ENCODE measurements around the gene CFAP20DC. TPM values are rescaled to one million over a fixed set of nuclear protein-coding genes. Genes with fewer than 3 reads are reported as not detected.
A peak's percentile ranks its signal among the peaks of the same experiment; 100 is the strongest.
"Not testable (repeated sequence)": the region's sequence is repeated elsewhere in the genome, so short reads cannot be mapped to it uniquely, and the experiment has no call there.

Gene CFAP20DC
- total RNA-seq, 2 donors from 2014 or later: 6.5 to 9.5 TPM

DNA sequence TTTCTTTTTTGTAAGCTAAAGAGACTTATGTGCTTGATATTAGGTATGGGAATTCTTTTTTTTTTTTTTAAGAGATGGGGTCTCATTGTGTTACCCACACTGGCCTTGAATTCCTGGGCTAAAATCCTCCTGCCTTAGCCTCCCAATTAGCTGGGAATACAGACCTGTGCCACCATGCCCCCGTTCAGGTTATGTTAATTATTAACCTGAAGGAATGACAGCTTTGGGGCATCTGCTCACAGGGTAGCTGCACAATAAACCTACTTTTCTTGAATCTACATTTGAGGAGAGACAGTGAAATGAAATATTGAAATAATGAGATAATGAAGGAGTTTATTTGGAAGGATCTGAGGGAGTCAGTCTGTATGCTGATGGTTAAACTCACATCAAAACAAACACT is 225.0 kb downstream of the CFAP20DC start:
- no peak for DNase-seq
- Mint-ChIP-seq H3K36me3 (ENCODE audit: low read depth) (peaks cover 2% of the 10 kb centered on the region), H3K4me3 (no peak overlapping the region), H3K9me3 (peaks cover 6% of the 10 kb centered on the region), H3K4me1 (peaks cover 15% of the 10 kb centered on the region), H3K27me3 (ENCODE audit: insufficient read depth) (no peaks in the 10 kb centered on the region), H3K27ac (no peak overlapping the region)
- 96% methylated on average over 1 of the region's 1 CpG; no CpG with 5 or more reads in 1 of the 2 experiments for WGBS, 2 experiments (ENCODE audit: insufficient coverage in 1 of 2, insufficient read length in 1 of 2)
- H3K4me3 ChIP-seq (ENCODE audit: low read length): no peak overlapping the region
- H3K27ac ChIP-seq (ENCODE audit: low read depth, low read length): no peak overlapping the region
- H3K36me3 ChIP-seq (ENCODE audit: control insufficient read depth, insufficient read depth, low read length): no peaks in the 10 kb centered on the region
- no peaks in the 10 kb centered on the region for H3K4me1 ChIP-seq (ENCODE audit: control insufficient read depth, insufficient read depth, low read length)
- H3K27me3 ChIP-seq (ENCODE audit: control insufficient read depth, insufficient read depth, low read length, poor library complexity, severe bottlenecking): no peaks in the 10 kb centered on the region
- H3K9me3 ChIP-seq (ENCODE audit: control insufficient read depth, low read length): no peaks in the 10 kb centered on the region
- H3K9ac ChIP-seq (ENCODE audit: extremely low read depth, low read length, poor library complexity, severe bottlenecking): no peak overlapping the region
- TF ChIP-seq, protein P1, sequence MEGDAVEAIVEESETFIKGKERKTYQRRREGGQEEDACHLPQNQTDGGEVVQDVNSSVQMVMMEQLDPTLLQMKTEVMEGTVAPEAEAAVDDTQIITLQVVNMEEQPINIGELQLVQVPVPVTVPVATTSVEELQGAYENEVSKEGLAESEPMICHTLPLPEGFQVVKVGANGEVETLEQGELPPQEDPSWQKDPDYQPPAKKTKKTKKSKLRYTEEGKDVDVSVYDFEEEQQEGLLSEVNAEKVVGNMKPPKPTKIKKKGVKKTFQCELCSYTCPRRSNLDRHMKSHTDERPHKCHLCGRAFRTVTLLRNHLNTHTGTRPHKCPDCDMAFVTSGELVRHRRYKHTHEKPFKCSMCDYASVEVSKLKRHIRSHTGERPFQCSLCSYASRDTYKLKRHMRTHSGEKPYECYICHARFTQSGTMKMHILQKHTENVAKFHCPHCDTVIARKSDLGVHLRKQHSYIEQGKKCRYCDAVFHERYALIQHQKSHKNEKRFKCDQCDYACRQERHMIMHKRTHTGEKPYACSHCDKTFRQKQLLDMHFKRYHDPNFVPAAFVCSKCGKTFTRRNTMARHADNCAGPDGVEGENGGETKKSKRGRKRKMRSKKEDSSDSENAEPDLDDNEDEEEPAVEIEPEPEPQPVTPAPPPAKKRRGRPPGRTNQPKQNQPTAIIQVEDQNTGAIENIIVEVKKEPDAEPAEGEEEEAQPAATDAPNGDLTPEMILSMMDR (conservative IDR thresholded peaks at IDR 0.05): no peak

DNA sequence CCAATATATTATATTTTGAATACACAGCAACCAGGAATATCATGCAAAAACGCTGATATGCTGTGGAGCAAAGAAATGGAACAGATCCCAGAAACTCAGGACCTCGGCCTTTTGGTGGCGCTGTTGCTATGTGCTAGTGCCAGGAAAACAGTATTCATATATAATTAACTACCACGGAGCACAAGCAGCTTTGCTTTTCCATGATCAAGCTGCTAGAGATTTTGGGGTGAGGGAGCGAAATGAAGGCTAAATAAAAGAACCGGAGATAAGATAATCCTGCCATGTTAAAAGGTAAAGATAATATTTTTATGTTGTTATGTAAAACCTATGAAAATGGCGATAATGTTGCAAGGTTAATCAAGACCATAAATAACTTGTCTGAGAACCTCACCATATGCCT is 225.5 kb downstream of the CFAP20DC start:
- 30 to 66% methylated on average over 3 to 7 of the region's 7 CpGs for WGBS, 2 experiments (ENCODE audit: insufficient coverage in 1 of 2, insufficient read length in 1 of 2)
- Mint-ChIP-seq H3K4me3 (no peak overlapping the region), H3K27ac (no peak overlapping the region)

DNA sequence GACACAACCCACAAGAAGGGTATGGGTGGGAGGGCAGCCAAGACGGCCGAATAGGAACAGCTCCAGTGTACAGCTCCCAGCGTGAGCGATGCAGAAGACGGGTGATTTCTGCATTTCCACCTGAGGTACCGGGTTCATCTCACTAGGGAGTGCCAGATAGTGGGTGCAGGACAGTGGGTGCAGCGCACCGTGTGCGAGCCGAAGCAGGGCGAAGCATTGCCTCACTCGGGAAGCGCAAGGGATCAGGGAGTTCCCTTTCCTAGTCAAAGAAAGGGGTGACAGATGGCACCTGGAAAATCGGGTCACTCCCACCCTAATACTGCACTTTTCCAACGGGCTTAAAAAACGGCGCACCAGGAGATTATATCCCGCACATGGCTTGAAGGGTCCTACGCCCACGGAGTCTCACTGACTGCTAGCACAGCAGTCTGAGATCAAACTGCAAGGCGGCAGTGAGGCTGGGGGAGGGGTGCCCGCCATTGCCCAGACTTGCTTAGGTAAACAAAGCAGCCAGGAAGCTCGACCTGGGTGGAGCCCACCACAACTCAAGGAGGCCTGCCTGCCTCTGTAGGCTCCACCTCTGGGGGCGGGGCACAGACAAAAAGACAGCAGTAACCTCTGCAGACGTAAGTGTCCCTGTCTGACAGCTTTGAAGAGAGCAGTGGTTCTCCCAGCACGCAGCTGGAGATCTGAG is 243.1 kb downstream of the CFAP20DC start:
- H3K27ac ChIP-seq (ENCODE audit: low read depth, low read length); H3K4me1 Mint-ChIP-seq; H3K4me3 ChIP-seq (ENCODE audit: low read length); H3K27ac Mint-ChIP-seq; H3K4me3 Mint-ChIP-seq; H3K9ac ChIP-seq (ENCODE audit: extremely low read depth, low read length, poor library complexity, severe bottlenecking); H3K27me3 ChIP-seq (ENCODE audit: control insufficient read depth, insufficient read depth, low read length, poor library complexity, severe bottlenecking); H3K4me1 ChIP-seq (ENCODE audit: control insufficient read depth, insufficient read depth, low read length); H3K9me3 ChIP-seq (ENCODE audit: control insufficient read depth, low read length); H3K36me3 ChIP-seq (ENCODE audit: control insufficient read depth, insufficient read depth, low read length); H3K27me3 Mint-ChIP-seq (ENCODE audit: insufficient read depth); DNase-seq: not testable (repeated sequence)
- WGBS, 2 experiments (ENCODE audit: insufficient coverage in 1 of 2, insufficient read length in 1 of 2): 92% methylated on average over 4 to 23 of the region's 26 CpGs
- Mint-ChIP-seq H3K9me3 (peaks cover 41% of the 10 kb centered on the region), H3K36me3 (ENCODE audit: low read depth) (peaks cover 18% of the 10 kb centered on the region)

More for the DNA sequence above, 225.5 kb downstream of the CFAP20DC start:
- no peak overlapping the region for H3K27ac ChIP-seq (ENCODE audit: low read depth, low read length)
- no peaks in the 10 kb centered on the region for H3K27me3 ChIP-seq (ENCODE audit: control insufficient read depth, insufficient read depth, low read length, poor library complexity, severe bottlenecking)
- Mint-ChIP-seq H3K27me3 (ENCODE audit: insufficient read depth) (no peaks in the 10 kb centered on the region), H3K9me3 (peaks cover 6% of the 10 kb centered on the region), H3K4me1 (peaks cover 15% of the 10 kb centered on the region), H3K36me3 (ENCODE audit: low read depth) (peaks cover 2% of the 10 kb centered on the region)
- no peak overlapping the region for H3K9ac ChIP-seq (ENCODE audit: extremely low read depth, low read length, poor library complexity, severe bottlenecking)
- no peaks in the 10 kb centered on the region for H3K9me3 ChIP-seq (ENCODE audit: control insufficient read depth, low read length)
- TF ChIP-seq, protein P1 (conservative IDR thresholded peaks at IDR 0.05): peak; percentile 92
- H3K36me3 ChIP-seq (ENCODE audit: control insufficient read depth, insufficient read depth, low read length): no peaks in the 10 kb centered on the region
- no peak overlapping the region for H3K4me3 ChIP-seq (ENCODE audit: low read length)
- no peaks in the 10 kb centered on the region for H3K4me1 ChIP-seq (ENCODE audit: control insufficient read depth, insufficient read depth, low read length)
- DNase-seq: peak; percentile 90

Measured in endodermal cell (in vitro differentiated cells).